ENCODE results near the gene ETV4.
A peak's percentile ranks its signal among the peaks of the same experiment; 100 is the strongest.

ETV4 gene

GRCh38 chr17:43573579-43574321 lies 27.6 kb upstream of the ETV4 start:
- no peak for DNase-seq

DNA sequence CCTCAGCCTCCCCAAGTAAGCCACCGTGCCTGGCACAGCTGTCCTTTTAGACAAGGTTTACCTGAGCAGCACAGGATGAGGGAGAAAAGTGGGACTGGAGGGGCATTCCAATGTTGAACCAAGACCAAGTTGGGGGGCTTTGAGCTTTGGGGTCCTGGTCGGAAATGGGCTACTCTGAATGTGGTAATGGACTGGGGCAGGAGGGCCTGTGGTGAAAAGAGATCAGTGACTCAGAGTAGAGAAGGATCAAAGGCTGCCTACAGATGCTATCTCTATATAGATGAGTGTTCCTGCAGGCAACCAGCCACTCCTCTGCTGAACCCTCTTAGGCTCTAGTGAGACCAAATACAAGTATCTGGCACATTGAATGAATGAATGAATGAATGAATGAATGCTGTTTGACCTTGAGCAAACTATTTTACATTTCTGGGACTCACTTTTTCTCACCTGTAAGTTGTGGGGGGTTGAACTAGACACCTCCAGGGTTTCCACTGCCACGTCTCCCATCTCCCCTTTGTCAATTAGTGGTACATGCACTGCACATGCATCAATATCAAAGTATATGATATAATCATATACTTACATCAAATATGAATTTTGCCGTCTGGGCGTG lies 26.3 kb upstream of the ETV4 start:
- no peak for DNase-seq

GRCh38 chr17:43570518-43570928 lies 24.4 kb upstream of the ETV4 start:
- DNase-seq, result no peak

GRCh38 chr17:43568506-43569082 lies 22.5 kb upstream of the ETV4 start:
- DNase-seq, result no peak

DNA sequence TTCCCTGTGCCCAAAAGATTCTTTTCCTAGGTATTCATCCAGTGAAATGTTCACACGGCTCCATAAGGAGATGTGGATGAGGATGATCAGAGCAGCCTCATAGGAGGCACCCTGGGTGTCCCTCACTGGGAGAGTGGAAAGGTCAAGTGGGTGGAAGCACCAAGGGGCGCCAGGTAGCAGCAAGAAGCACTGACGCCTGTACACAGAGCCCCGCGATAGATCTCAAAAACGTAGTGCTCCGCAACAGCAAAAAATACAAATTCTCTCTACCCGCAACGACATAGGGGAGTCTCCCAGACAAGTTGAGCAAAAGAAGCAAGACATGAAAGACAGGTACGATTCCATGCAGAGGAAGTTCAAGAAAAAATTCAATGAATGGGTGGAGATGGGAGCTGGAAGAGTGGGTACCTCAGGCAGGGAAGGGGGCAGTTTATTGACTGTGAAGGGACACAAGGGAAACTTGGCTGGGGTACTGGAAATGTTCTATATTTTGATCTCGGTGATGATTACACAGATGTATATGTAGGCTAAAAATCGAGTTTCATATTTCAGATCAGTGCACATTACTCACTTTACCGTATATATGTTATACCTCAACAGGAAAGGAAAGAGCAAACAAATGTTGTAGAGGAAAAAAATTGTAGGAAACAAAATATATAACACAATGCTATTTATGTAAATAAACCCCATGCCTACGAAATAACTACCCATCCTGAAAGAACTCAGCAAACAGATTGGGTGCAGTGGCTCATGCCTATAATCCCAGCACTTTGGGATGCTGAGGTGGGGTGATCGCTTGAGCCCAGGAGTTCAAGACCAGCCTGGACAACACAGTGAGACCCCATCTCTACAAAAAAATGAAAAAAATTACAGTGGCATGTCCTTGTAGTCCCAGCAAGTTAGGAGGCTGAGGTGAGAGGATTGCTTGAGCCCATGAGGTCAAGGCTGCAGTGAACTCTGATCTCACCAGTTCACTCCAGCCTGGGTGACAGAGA lies 17.8 kb upstream of the ETV4 start:
- no peak for DNase-seq

DNA sequence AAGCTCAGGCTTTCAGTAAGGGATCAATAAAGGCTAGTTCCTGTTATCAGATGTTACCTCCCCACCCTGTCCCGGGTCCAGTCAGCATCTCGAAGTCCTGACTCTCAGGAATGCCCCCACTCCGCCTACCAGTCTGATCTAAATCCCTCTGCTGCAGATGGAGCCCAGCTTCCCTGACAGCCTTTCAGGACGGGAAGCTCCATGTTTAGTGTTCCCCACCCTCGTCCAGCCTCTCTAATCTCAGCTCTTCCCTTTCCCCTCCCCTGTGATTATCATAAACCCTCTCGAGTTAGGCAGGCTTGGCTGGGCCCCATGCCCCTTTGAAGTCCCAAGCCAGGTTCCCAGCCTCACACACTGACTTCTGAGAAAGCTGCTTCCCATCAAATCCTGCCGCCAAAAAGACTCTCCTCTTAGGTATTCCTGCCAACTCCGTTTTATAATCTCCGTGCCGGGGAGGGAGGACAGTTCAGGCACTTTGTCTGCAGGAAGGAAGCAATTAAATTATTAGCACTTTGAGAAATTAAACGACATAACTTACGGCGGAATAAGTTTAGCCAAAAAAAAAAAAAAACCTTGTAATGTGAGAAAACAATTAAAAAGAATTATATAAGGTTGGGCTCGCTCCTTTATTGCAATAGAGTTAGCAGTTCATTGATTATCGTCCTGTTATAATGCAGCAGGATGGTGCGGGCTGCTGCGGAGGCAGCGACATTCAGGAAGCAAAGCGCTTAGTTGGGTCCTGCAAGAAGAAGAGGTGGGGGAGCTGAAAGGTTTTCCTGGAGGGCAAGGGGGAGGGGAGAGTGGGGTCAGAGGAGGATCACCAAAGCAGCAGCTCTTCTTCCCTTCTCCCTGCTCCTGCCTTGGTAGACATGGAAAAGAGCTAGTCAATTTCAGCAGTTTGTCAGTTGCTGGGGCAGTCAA lies 16.8 kb upstream of the ETV4 start:
- no peak for DNase-seq

DNA sequence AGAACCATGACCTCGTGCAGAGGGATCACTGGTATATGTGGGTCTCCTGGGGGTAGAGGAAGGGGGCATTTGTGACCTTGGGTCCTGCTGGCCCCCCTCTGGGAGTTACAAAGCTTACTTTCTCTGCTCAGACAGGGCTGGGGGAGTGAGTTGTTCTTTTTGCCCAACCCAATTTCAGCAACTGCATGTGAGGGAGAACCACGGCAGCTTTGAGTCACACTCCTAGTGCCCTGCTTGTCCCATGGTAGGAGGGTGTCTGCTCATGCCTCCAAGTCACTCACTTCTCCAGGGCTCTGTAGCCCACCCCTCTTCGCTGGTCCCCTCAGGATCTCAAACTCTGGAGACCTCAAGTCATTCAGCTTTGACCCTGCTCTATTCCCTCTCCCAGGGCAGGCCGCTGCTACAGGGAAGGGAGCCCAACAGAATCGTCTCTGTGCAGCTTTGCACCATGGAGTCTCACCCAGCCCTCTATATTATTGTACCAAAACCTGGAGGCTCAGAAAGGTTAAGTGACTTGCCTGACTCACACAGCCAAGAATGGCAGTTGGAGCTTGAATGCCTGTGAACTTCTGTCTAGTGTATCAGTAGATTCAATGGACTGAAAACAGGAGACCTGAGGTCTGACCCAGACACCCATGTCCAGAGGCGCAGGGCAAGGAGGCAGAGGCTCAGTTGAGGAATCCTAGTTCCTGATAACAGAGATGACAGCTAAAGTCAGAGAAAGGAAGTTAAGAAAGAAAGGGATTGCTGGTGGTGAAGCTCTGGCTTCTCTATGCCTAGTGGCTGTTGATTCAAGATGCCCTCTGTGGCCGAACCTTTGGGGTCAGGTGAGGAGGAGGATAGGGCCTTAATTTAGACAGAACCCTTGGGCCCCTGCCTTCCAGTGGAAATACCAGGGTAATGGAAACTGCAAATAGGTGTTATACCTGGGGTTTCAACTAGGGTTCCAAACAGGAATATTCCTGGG lies 14.6 kb upstream of the ETV4 start:
- no peak for DNase-seq

- no peak for DNase-seq
Measured at GRCh38 chr17:43559161-43559816, 13.1 kb upstream of the ETV4 start.

DNA sequence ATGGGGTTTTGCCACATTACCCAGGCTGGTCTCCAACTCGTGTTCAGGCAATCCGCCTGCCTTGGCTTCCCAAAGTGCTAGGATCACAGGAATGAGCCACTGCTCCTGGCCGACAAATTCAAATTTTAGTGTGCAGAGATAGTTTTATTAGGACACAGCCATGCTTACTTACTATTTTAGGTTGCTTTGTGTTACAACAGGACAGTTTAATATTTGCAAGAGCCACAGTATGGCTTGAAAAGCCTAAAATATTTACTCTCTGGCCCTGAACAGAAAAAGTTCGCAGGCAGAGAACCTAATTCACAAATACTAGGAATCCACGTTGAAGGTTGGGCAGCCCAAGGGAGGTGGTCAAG lies 12.6 kb upstream of the ETV4 start:
- no peak for DNase-seq

GRCh38 chr17:43556292-43556691 lies 10.2 kb upstream of the ETV4 start:
- no peak for DNase-seq

- DNase-seq, result no peak
Measured at GRCh38 chr17:43554857-43555256, 8.7 kb upstream of the ETV4 start.

- peak; percentile 44 for DNase-seq
Measured at GRCh38 chr17:43553573-43553972, 7.4 kb upstream of the ETV4 start.

DNA sequence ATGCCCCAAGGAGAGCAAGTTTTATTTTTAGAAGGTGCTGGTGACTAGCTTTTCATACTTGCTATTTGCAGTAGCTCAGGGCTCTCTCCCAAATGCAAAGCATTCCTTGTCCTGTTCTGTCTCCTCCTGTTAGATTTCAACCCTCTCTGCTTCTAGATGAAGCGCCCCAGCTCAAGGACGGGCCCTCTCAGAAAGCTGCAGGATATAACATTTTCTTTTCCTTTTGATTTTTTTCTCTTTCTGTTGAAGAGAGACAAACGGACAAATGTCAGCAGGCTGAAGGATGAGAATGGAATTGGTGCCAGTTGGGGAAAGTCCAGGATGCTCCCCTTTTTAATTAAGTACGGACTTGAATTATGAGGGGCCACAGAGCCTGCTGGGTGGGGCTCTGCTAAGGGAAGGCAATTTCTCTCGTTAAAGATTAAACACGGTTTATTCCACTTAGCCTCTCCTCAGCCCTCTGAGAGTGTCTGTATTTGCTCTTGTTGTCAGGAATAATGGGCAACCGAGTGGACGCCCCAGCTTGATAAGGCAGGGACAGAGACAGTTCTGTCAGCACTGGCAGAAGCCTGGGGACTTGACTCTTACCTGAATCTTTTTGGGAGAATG lies 6.2 kb upstream of the ETV4 start:
- DNase-seq, result no peak

DNA sequence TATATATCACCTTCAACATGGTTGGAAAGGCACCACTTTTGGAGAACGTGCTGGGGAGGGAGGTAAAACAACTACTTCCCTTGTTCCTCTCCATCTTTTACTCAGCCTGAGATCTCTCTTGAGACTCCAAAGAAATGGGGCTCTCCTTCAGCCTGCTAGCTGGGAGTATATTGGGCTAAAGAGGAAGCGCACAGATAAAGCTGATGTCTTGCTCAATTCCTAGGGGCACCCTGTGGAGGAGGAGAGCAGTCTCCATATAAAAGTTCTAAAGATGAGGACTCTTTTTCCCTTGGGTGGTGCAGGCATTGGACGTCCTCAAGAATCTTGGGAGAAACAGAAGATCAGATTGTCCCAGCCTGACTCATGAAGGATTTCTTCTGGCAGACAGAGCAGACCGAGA lies 4.6 kb upstream of the ETV4 start:
- no peak for DNase-seq

- DNase-seq, result no peak
Measured at GRCh38 chr17:43549496-43549895, 3.4 kb upstream of the ETV4 start.

DNA sequence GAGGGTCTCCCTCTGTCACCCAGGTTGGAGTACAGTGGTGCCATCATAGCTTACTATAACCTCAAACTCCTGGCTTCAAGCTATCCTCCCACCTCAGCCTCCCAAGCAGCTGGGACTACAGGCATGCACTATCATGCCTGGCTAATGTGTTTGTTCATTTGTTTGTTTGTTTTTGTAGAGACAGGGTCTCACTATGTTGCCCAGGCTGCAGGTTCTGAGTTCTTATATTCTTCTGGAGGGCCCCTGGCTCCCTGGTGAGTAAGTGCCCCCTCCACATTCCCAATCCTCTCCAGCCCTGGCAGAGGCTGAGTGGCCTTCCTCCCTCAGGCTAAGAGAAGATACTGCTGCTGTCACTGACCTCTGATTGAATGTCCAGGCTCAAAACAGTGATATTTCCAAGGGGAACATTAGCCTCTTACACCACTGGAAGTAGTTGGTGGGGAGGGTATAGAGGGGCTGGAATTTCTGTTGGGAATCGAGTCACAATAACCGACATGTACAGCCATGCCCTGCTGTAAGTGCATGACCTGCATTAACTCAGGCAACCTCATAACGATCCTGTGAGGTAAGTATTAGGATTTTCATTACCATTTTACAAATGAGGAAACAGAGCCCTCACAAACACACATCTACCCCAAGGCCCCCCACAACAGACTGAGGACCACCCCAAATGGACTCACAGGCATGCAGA lies 2.7 kb upstream of the ETV4 start:
- no peak for DNase-seq

GRCh38 chr17:43547659-43548256 lies 1.6 kb upstream of the ETV4 start:
- no peak for DNase-seq

- DNase-seq, result no peak
Measured at GRCh38 chr17:43547189-43547550, 1.0 kb upstream of the ETV4 start.

GRCh38 chr17:43545383-43545632 lies 832 bp downstream of the ETV4 start:
- DNase-seq, result no peak

Measured in right kidney (tissue), 1 donor.